Coronary artery (tissue), 2 donors: ENCODE results near the gene IGDCC3.

Experiments
- DNase-seq: peaks from one replicate; pipeline ENCODE4 v3.0.0-alpha.2; 2017; ENCODE audit warnings: low spot score
- H3K27ac ChIP-seq, 2 donors: fragments of 200-600 bp; sonication (generic); one replicate each; pipeline ENCODE4 v1.5.1; 2016 to 2019
- H3K4me3 ChIP-seq: fragments of 200-600 bp; sonication (generic); 2 replicates; pipeline ENCODE4 v1.5.1; 2016; ENCODE audit warnings: mild to moderate bottlenecking, moderate library complexity
- CTCF ChIP-seq: fragments of 200-600 bp; sonication (generic); IDR thresholded peaks from one replicate; pipeline ENCODE4 v1.5.1; 2019; ENCODE audit warnings: antibody characterized with exemption

Gene IGDCC3

DNA sequence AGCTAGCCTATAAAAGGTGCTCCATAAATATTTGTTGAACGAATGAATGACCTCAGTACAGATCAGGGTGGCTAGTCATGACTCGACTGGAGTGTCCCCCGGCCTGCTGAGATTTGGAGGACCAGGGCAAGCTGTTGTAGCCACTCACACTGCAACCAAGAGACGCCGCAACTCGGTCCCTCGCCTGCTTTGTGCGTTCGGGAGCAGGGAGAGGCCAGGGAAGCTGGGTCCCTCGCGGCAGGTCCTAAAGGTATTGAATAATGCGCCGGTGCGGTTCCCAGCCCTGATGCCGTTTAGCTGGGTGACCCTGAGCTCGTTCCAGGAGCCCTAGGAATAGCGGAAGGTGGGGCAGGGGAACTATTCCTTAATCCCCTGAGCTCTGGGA is 43.2 kb upstream of the IGDCC3 start:
- no peak overlapping the region for H3K27ac ChIP-seq
- no peak for TF ChIP-seq CTCF
- peak overlapping the region; percentile 82 for H3K4me3 ChIP-seq
- no peak for DNase-seq

DNA sequence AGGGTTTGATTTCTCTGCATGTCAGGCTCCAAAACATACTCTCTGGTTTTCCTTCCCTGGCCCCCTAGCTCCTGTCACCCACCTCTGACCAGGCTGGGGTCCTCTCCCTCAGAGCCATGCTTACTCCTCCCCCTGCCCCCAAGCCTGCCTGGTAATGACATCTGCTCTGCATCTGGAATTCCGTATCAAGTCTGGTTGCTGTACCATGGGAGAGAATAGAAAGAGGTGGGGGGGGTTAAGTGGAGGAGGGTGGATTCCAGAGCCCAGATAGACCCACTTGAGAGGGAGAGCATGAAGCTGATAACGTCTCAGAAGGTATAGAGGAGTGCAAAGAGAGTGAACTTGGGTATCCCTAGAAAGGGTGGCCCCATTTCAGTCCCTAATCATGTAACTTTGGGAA is 40.8 kb upstream of the IGDCC3 start:
- DNase-seq, result no peak
- Histone ChIP-seq H3K27ac (no peak overlapping the region), H3K4me3 (no peak overlapping the region)
- TF ChIP-seq CTCF, result no peak

DNA sequence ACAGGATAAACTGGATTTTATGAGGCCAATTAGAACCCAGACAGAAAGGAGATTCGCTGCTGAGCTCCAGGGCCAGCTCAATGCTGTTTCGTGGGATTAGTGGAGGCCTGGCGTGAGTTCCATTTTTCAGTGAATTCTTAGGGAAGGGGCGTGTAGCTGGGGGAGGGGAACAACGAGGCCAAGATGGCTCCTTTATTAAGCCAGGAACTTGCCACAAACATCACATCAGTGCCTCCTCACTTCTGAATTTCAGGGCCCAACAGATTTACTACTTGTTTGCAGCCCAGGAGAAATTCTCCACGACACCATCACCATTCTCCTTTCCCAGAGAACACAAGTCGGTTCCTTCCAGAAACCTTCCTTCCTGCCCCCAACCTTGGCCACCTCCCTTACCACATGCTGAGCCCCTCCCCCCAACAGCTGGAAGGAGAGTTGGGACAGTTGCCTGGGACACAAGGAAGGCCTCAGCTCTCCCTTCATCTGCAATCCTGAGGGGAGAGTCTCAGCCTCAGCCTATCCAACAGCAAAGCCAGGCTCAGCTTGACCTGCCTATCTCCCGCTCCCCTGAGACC is 39.1 kb upstream of the IGDCC3 start:
- Histone ChIP-seq H3K27ac (peak overlapping the region in 1 of 2 donors; percentile 11), H3K4me3 (no peak overlapping the region)
- TF ChIP-seq CTCF, result no peak
- no peak for DNase-seq

GRCh38 chr15:65414841-65415621 is 37.2 kb upstream of the IGDCC3 start:
- no peak overlapping the region for H3K4me3 ChIP-seq
- no peak overlapping the region for H3K27ac ChIP-seq
- no peak for TF ChIP-seq CTCF
- no peak for DNase-seq

- H3K27ac ChIP-seq, result no peak overlapping the region
- no peak for DNase-seq
- no peak overlapping the region for H3K4me3 ChIP-seq
- TF ChIP-seq CTCF, result no peak
Measured at GRCh38 chr15:65413760-65414144, 36.0 kb upstream of the IGDCC3 start.

GRCh38 chr15:65413051-65413759 is 35.4 kb upstream of the IGDCC3 start:
- Histone ChIP-seq H3K4me3 (no peak overlapping the region), H3K27ac (no peak overlapping the region)
- TF ChIP-seq CTCF, result no peak
- no peak for DNase-seq

DNA sequence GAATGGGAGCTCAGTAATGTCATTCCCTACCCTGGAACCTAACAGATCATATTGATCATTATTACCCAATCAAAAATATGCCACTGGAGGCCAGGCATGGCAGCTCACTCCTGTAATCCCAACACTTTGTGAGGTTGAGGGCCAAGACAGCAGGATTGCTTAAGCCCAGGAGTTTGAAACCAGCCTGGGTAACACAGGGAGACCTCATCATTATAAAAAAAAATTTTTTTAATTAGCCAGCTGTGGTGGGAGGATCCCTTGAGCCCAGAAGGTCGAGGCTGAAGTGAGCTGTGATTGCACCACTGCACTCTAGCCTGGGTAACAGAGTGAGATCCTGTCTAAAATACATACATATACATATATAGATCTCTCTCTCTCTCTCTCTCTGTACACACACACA is 34.8 kb upstream of the IGDCC3 start:
- no peak for TF ChIP-seq CTCF
- no peak for DNase-seq
- Histone ChIP-seq H3K27ac (no peak overlapping the region), H3K4me3 (no peak overlapping the region)
